DMS114 treated with DMSO at 0.1 percent for 48 hours (cell line): ENCODE results near the gene LRRN1.

Experiments
- DNase-seq: peaks from one replicate; lab custom pipeline; 2025; ENCODE audit not compliant: unreplicated experiment; lab: John Stamatoyannopoulos, UW

Gene LRRN1

DNA sequence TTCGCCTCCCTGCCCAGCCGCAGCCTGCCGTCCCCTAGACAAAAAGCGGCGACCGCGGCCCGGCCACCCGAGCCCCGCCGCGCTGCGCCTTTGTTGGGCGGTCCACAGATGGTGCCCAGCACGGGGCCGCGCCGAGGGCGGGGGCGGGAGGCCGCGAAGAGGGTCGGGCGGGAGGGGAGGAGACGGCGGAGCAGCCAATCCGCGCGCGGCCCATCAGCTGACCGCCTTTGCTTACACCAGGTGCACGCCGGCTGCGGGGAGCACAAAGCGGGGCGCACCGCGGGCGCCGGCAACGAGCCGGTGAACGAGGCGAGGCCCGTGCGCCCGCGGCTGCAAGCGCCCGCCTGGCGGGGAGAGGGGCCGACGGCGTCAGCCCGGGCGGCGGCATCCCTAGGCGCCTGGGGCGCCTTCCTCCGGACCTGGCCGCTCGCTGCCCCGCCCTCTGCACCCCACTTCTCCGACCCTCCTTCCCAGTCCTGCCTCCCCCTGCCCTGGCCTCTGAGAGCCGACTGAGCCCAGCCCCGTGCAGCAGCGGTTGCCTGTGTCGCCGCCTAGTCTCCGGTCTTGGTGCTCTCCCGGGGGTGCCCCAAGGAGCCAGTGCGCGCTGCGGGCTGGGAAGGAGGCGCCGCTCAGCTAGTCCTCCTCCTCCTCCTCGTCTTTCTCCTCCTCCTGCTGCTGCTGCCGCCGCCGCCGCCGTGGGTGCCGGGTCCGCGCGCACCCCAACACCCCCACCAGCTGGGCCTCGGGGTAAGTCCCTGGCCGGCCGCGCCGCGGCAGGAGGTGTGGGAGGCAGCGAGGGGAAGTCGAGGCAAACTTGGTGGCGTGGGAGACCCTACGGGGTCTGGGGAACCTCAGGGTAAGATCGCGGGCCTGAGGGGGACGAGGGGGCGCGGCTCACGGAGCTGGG is at the start of gene LRRN1:
LRRN1 (plus strand) TSS at position 259 of the 907 bp plus-strand sequence. CDS start 45,211 bp downstream, outside the sequence.
- DNase-seq = no peak

DNA sequence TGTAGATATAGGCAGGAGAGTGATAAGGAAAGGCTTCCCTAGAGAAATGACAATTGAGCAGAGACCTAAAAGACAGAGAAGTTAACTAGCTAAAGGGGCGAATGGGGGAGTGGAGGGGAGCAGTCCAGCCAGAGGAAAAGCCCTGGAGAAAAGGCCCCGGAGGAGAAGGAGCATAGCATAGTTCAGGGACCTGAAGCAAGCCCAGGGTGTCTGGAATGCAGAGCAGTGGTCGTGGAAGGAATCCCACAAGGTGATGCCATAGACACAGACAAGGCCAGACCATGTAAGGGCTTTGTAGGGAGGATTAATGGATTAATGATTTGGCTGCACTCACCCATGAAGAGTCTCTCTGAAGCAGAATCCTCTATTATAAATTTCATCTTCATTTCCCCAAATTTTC is 45.8 kb upstream of the LRRN1 start:
- no peak for DNase-seq

DNA sequence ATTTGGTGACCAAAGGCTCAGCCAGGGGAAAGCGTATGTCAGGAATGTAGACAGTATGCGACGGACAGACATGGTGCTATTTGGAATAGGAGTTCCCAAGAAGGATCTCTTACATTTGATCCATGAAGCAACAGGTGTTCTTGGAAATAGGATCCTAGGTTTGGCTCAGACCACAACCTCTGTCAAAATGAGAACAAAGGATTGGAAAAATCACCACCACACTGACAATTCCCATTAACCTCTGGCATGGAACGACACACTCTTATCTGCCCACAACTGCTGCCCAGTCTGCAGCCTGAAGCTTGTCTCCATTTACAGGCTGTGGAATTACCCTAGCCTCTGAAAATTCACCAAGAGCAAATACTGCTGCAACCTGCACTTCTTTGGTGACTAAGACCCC is 33.6 kb upstream of the LRRN1 start:
- no peak for DNase-seq

DNA sequence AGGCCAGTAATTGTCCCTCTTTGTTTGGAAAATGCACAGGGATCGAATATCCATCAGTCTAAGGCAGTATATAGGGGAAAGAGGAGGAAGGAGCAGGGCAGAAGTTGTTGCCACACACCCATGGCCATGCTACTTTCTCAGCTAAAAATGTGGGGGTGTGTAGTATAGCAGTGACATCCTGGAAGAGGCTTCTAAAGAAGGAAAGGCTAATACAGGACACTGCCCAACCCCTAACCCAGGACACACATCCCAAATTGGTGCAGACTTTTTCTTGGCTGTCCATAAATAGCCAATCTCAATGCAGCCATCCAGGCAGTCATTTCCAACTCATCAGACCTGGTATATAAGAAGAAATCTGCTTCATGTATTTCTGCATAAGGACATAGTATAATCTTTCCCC is 33.1 kb upstream of the LRRN1 start:
- no peak for DNase-seq

GRCh38 chr3:3771094-3771493 is 28.1 kb upstream of the LRRN1 start:
- no peak for DNase-seq

GRCh38 chr3:3771567-3771966 is 27.7 kb upstream of the LRRN1 start:
- DNase-seq = no peak

- no peak for DNase-seq
These were observed 26.9 kb upstream of the LRRN1 start for GRCh38 chr3:3772338-3772737.

- DNase-seq = no peak
These were observed 26.3 kb upstream of the LRRN1 start for GRCh38 chr3:3772920-3773319.

DNA sequence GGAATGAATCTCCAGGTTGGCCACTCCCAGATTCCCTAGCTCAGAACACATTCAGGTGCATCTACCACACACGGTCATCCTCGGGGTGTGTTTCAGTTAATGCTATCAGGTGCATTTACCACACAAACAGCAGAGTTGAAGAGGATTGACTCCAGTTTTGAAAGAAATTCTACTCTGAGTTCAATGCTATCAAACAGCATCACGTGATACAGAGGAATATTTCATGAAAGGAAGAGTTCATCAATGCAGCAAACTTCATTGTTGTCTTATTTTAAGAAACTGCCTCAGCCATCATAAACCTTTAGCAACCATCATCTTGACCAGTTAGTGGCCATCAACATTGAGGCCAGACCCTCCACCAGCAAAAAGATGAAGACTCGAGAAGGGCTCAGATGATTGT is 22.6 kb upstream of the LRRN1 start:
- DNase-seq = no peak

DNA sequence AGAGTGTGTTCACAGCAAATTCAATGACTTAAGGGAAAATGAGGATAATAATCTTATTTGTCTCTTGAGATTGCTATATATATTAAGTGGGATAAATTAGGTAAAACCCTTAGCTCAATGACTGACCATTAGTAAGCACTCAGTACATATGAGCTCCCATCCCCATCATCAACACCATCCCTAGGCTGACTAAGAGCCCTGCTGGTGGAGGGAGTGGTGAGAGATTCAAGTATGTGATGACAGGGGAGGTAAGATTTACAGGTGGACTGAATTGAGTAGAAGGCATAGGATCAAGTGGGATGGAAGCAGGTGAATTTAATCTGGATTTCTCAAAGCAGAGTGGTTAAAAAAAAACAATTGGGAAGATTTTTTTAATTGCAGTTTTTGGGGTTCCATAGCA is 21.0 kb upstream of the LRRN1 start:
- DNase-seq = no peak

GRCh38 chr3:3778641-3779270 is 20.5 kb upstream of the LRRN1 start:
- no peak for DNase-seq

GRCh38 chr3:3782457-3782856 is 16.8 kb upstream of the LRRN1 start:
- DNase-seq = no peak

GRCh38 chr3:3783210-3783609 is 16.0 kb upstream of the LRRN1 start:
- no peak for DNase-seq

DNA sequence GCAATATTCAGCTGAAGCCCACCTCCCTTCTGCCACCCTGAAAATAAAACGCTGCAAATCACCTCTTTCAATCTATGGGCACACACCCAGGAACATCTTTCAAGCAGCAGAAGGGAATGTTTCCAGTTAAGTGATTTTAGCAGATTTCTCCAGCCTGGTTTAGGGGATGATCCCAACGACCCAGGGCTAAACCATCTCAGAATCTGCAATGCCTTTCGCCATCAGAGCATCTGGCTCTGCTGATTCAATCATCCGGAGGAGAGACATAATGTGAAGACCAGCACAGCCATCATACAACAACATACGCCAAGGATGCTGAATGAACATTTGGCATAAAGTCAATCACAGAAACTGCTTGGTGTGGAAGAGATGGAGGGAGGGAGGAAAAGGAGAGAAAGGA is 15.5 kb upstream of the LRRN1 start:
- DNase-seq = no peak

GRCh38 chr3:3792391-3792790 is 6.8 kb upstream of the LRRN1 start:
- DNase-seq = no peak

DNA sequence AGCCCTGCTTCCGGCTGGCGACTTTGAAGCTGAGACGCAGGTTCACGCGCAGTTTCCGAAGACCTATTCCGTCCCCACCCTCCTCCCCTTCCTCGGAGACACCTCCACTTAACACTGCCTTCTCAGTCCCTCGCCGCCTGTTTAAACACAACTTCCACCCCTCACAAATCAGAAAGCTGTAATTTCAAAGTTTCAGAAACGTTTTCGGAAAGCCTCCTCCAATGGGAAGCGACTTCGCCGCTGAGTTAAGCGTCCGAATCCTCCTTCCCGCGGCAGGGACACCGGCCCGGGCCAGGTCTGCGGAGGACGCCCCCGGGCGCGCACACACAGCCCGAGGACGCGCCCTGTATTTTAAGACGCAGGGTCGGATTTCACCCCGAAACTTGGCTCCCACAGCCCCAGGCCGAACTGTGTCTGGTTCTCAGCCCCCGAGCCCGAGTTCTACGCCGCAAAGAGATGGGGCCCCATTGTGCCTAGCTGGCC is 559 bp upstream of the LRRN1 start:
- no peak for DNase-seq

GRCh38 chr3:3800080-3800455 is 837 bp downstream of the LRRN1 start:
- DNase-seq = no peak

GRCh38 chr3:3800685-3801493 is 1.7 kb downstream of the LRRN1 start:
- DNase-seq = no peak

DNA sequence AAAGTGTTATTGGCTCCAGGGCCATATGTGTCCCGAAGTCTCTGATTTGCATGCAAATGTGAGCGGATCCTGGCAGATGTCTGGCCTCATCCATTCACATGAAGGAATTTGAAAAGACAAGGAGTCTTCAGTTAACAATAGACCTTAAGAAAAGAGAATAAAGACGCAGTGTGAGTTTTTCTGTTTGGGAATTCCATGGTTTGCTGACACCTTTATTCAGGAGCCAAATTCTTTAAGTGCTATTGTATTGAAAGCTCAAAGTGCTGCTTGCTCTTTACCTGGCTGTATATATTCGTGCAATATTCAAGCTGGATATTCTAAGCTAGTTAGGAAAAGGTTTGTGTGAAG is 2.2 kb downstream of the LRRN1 start:
- no peak for DNase-seq

DNA sequence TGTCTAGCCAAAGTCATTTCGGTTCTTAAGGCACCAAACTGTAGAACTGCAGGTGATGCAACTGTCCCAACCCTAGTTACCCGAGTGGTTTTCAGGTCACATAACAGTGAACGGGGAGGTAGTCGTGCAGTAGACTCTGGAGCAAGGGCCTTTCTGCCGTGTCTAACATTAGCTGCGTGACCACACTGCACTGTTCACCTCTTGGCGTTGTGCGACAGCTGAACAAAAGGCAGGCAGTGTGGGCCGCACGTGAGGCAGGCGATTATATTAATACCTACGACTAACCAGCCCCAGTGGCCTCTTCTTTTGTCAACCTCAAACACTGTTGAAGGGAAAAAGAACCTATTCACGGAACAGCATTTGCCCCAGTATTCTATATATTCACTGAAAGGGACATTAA is 2.8 kb downstream of the LRRN1 start:
- DNase-seq = no peak

DNA sequence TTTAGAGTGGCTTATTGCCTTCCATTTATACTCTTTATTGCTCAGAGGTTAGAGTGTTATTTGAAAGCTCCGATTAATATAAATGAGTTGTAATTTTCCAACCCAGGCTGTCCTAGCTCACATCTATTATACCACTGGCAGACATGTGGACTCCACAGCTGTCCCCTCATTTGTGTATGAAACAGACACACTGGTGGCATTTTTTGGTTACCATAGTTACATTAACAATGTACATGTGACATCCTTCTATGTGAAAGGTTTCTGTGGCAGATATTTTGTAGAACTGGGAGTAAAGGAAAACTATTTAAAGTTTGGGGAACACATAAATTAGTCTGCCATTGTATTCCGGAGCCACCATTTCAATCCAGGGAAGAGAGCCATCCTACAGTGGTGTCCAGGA is 5.3 kb downstream of the LRRN1 start:
- no peak for DNase-seq

GRCh38 chr3:3806092-3806491 is 6.9 kb downstream of the LRRN1 start:
- no peak for DNase-seq
